22Rv1 (cell line): ENCODE data around the gene DCLK1.
"Not testable (repeated sequence)": the region's sequence is repeated elsewhere in the genome, so short reads cannot be mapped to it uniquely, and the experiment has no call there.

Source experiments
- H3K27ac ChIP-seq: fragments of 450-650 bp; 2 replicates; pipeline ENCODE4 v1.5.1; 2017
- CTCF ChIP-seq: fragments of 450-650 bp; IDR thresholded peaks from 2 replicates; pipeline ENCODE4 v1.5.1; 2017; ENCODE audit warnings: mild to moderate bottlenecking
- ZFX ChIP-seq: fragments of 450-650 bp; IDR thresholded peaks from 2 replicates; pipeline ENCODE4 v1.6.1; 2017; ENCODE audit warnings: antibody characterized with exemption, borderline replicate concordance

DCLK1 gene

GRCh38 chr13:36076211-36076610 lies 55.0 kb downstream of the DCLK1 start:
- TF ChIP-seq CTCF (no peak), ZFX (no peak)

GRCh38 chr13:36074659-36075058 lies 56.5 kb downstream of the DCLK1 start:
- TF ChIP-seq ZFX: no peak

More at GRCh38 chr13:36076211-36076610, 55.0 kb downstream of the DCLK1 start:
- no peak overlapping the region for H3K27ac ChIP-seq

GRCh38 chr13:36072152-36072935 lies 58.8 kb downstream of the DCLK1 start:
- TF ChIP-seq CTCF (no peak), ZFX (no peak)
- H3K27ac ChIP-seq: no peak overlapping the region

More at GRCh38 chr13:36074659-36075058, 56.5 kb downstream of the DCLK1 start:
- no peak overlapping the region for H3K27ac ChIP-seq

GRCh38 chr13:36070504-36071192 lies 60.5 kb downstream of the DCLK1 start:
- H3K27ac ChIP-seq: not testable (repeated sequence)

- no peak for TF ChIP-seq ZFX
- no peak for TF ChIP-seq CTCF
- H3K27ac ChIP-seq: no peak overlapping the region
These were observed 61.3 kb downstream of the DCLK1 start for GRCh38 chr13:36069881-36070366.

- TF ChIP-seq CTCF (no peak), ZFX (no peak)
- no peak overlapping the region for H3K27ac ChIP-seq
These were observed 62.2 kb downstream of the DCLK1 start for GRCh38 chr13:36068991-36069390.

GRCh38 chr13:36068566-36068965 lies 62.6 kb downstream of the DCLK1 start:
- no peak overlapping the region for H3K27ac ChIP-seq

More at GRCh38 chr13:36068566-36068965, 62.6 kb downstream of the DCLK1 start:
- no peak for TF ChIP-seq ZFX
- TF ChIP-seq CTCF: no peak
